Measurements from ENCODE around the gene ETNPPL.
"Not testable (repeated sequence)": the region's sequence is repeated elsewhere in the genome, so short reads cannot be mapped to it uniquely, and the experiment has no call there.

ETNPPL gene

GRCh38 chr4:108729731-108730130, 33.1 kb downstream of the ETNPPL start:
- in situ Hi-C loops (cut with HindIII; ENCODE audit: low sequenced_read_pairs), result no loop called here
- DNase-seq (ENCODE audit: low read depth), result no peak
- H3K4me3 ChIP-seq (ENCODE audit: low read depth, low read length), result no peak overlapping the region
- TF ChIP-seq, protein P1, sequence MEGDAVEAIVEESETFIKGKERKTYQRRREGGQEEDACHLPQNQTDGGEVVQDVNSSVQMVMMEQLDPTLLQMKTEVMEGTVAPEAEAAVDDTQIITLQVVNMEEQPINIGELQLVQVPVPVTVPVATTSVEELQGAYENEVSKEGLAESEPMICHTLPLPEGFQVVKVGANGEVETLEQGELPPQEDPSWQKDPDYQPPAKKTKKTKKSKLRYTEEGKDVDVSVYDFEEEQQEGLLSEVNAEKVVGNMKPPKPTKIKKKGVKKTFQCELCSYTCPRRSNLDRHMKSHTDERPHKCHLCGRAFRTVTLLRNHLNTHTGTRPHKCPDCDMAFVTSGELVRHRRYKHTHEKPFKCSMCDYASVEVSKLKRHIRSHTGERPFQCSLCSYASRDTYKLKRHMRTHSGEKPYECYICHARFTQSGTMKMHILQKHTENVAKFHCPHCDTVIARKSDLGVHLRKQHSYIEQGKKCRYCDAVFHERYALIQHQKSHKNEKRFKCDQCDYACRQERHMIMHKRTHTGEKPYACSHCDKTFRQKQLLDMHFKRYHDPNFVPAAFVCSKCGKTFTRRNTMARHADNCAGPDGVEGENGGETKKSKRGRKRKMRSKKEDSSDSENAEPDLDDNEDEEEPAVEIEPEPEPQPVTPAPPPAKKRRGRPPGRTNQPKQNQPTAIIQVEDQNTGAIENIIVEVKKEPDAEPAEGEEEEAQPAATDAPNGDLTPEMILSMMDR (IDR thresholded peaks at IDR 0.05; ENCODE audit: low read depth, low read length, missing control alignments), result no peak

DNA sequence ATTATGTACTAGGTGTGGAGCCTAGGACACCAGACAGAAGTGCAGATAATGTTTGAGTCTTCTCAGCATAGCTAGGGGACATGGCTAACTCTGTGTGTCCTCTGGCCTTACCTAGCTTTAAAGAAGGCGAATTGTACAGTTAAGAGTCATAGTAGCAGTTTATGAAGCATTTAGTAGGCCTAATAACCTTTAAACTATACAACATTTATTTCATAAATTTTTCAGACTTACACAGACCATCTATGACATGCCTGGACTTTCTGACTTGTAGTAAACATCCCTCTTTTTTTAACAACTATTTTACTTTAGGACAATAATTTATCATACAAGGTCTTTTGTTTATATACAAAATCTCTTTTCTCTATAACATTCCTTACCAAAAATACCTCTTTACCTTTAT, 37.4 kb downstream of the ETNPPL start:
- TF ChIP-seq, protein P1 (IDR thresholded peaks at IDR 0.05; ENCODE audit: low read depth, low read length, missing control alignments), result no peak
- DNase-seq (ENCODE audit: low read depth), result no peak
- in situ Hi-C loops (cut with HindIII; ENCODE audit: low sequenced_read_pairs), result no loop called here
- H3K4me3 ChIP-seq (ENCODE audit: low read depth, low read length), result no peak overlapping the region

DNA sequence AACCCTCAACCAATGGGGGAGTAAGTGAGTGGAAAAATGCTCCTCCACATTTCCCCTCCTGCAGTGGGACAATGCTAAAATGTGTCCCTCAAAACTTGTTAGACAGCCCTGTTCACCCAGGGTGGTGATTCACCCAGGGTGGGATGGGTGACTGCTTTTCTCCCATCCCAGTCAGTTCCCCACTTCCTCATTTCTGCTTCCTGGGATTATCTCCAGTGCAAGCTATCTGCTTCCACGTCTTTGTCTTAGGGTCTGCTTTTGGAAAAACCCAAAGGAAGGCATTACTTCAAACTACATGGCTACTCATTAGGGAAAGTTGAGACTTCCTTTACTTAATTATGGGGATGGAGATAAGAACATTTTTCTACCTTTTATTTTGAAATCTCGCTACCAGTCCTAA, 45.5 kb downstream of the ETNPPL start:
- TF ChIP-seq, protein P1 (IDR thresholded peaks at IDR 0.05; ENCODE audit: low read depth, low read length, missing control alignments), result no peak
- no peak overlapping the region for H3K4me3 ChIP-seq (ENCODE audit: low read depth, low read length)
- in situ Hi-C loops (cut with HindIII; ENCODE audit: low sequenced_read_pairs), result no loop called here
- DNase-seq (ENCODE audit: low read depth), result no peak

- no peak for DNase-seq (ENCODE audit: low read depth)
- TF ChIP-seq, protein P1 (IDR thresholded peaks at IDR 0.05; ENCODE audit: low read depth, low read length, missing control alignments), result no peak
- in situ Hi-C loops (cut with HindIII; ENCODE audit: low sequenced_read_pairs), result no loop called here
- no peak overlapping the region for H3K4me3 ChIP-seq (ENCODE audit: low read depth, low read length)
These were observed 46.5 kb downstream of the ETNPPL start for GRCh38 chr4:108716340-108716739.

- DNase-seq (ENCODE audit: low read depth), result no peak
- in situ Hi-C loops (cut with HindIII; ENCODE audit: low sequenced_read_pairs), result no loop called here
- no peak overlapping the region for H3K4me3 ChIP-seq (ENCODE audit: low read depth, low read length)
- TF ChIP-seq, protein P1 (IDR thresholded peaks at IDR 0.05; ENCODE audit: low read depth, low read length, missing control alignments), result no peak
These were observed 48.0 kb downstream of the ETNPPL start for GRCh38 chr4:108714880-108715279.

DNA sequence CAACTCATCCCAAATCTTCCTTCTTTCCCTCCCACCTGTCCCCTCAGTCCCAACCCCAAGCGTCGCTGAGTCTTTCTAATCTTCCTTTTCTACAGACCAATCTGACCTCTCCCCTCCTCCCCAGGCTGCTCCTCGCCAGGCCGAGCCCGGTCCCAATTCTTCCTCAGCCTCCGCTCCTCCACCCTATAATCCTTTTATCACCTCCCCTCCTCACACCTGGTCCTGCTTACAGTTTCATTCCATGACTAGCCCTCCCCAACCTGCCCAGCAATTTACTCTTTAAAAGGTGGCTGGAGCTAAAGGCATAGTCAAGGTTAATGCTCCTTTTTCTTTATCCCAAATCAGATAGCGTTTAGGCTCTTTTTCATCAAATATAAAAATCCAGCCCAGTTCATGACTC, 52.3 kb downstream of the ETNPPL start:
- H3K4me3 ChIP-seq (ENCODE audit: low read depth, low read length); DNase-seq (ENCODE audit: low read depth); in situ Hi-C loops (cut with HindIII; ENCODE audit: low sequenced_read_pairs): not testable (repeated sequence)

GRCh38 chr4:108709722-108710121, 53.1 kb downstream of the ETNPPL start:
- TF ChIP-seq, protein P1 (IDR thresholded peaks at IDR 0.05; ENCODE audit: low read depth, low read length, missing control alignments), result no peak
- in situ Hi-C loops (cut with HindIII; ENCODE audit: low sequenced_read_pairs), result no loop called here
- H3K4me3 ChIP-seq (ENCODE audit: low read depth, low read length), result no peak overlapping the region
- DNase-seq (ENCODE audit: low read depth), result no peak

Data from astrocyte of the cerebellum (primary cell).